ENCODE results near the gene SLC6A4. TPM values are rescaled to one million over a fixed set of nuclear protein-coding genes. Genes with fewer than 3 reads are reported as not detected.
A peak's percentile ranks its signal among the peaks of the same experiment; 100 is the strongest.

SLC6A4 gene
- not detected in 2 replicates for total RNA-seq (2014; rRNA removed; shearing (Covaris generic))

GRCh38 chr17:30235386-30236296 lies at the start of gene SLC6A4:
TSS of gene SLC6A4 (minus strand) at chr17:30235697. CDS start at chr17:30221958, 13,739 bp downstream.
- peak; percentile 16 for DNase-seq (ENCODE audit: low read depth)

- DNase-seq (ENCODE audit: low read depth) = no peak
Measured at GRCh38 chr17:30279156-30279555, 43.7 kb upstream of the SLC6A4 start.

GRCh38 chr17:30278032-30278431 lies 42.5 kb upstream of the SLC6A4 start:
- no peak for DNase-seq (ENCODE audit: low read depth)

GRCh38 chr17:30275911-30276310 lies 40.4 kb upstream of the SLC6A4 start:
- DNase-seq (ENCODE audit: low read depth) = no peak

GRCh38 chr17:30274887-30275286 lies 39.4 kb upstream of the SLC6A4 start:
- no peak for DNase-seq (ENCODE audit: low read depth)

- no peak for DNase-seq (ENCODE audit: low read depth)
Measured at GRCh38 chr17:30273373-30273772, 37.9 kb upstream of the SLC6A4 start.

GRCh38 chr17:30271102-30271501 lies 35.6 kb upstream of the SLC6A4 start:
- no peak for DNase-seq (ENCODE audit: low read depth)

GRCh38 chr17:30267625-30268024 lies 32.1 kb upstream of the SLC6A4 start:
- no peak for DNase-seq (ENCODE audit: low read depth)

- no peak for DNase-seq (ENCODE audit: low read depth)
Measured at GRCh38 chr17:30263552-30264333, 28.2 kb upstream of the SLC6A4 start.

GRCh38 chr17:30256756-30257506 lies 21.4 kb upstream of the SLC6A4 start:
- no peak for DNase-seq (ENCODE audit: low read depth)

- no peak for DNase-seq (ENCODE audit: low read depth)
Measured at GRCh38 chr17:30254150-30254549, 18.7 kb upstream of the SLC6A4 start.

GRCh38 chr17:30253312-30253711 lies 17.8 kb upstream of the SLC6A4 start:
- DNase-seq (ENCODE audit: low read depth) = no peak

GRCh38 chr17:30251931-30252330 lies 16.4 kb upstream of the SLC6A4 start:
- no peak for DNase-seq (ENCODE audit: low read depth)

- DNase-seq (ENCODE audit: low read depth) = no peak
Measured at GRCh38 chr17:30249460-30249859, 14.0 kb upstream of the SLC6A4 start.

GRCh38 chr17:30248786-30249185 lies 13.3 kb upstream of the SLC6A4 start:
- no peak for DNase-seq (ENCODE audit: low read depth)

GRCh38 chr17:30246460-30246859 lies 11.0 kb upstream of the SLC6A4 start:
- no peak for DNase-seq (ENCODE audit: low read depth)

- peak; percentile 12 for DNase-seq (ENCODE audit: low read depth)
Measured at GRCh38 chr17:30244853-30245385, 9.4 kb upstream of the SLC6A4 start.

- no peak for DNase-seq (ENCODE audit: low read depth)
Measured at GRCh38 chr17:30243568-30243967, 8.1 kb upstream of the SLC6A4 start.

- no peak for DNase-seq (ENCODE audit: low read depth)
Measured at GRCh38 chr17:30243002-30243401, 7.5 kb upstream of the SLC6A4 start.

GRCh38 chr17:30241051-30241450 lies 5.6 kb upstream of the SLC6A4 start:
- DNase-seq (ENCODE audit: low read depth) = no peak

- no peak for DNase-seq (ENCODE audit: low read depth)
Measured at GRCh38 chr17:30240177-30240576, 4.7 kb upstream of the SLC6A4 start.

GRCh38 chr17:30239089-30239462 lies 3.6 kb upstream of the SLC6A4 start:
- DNase-seq (ENCODE audit: low read depth) = no peak
